Activated CD4-positive, alpha-beta memory T cell treated with anti-CD3 and anti-CD28 coated beads, Interleukin-2, amount 10 ng/mL, durations not matched to agents 7 days and 5 days (primary cell): Measurements from ENCODE around the gene IP6K1. TPM values are rescaled to one million over a fixed set of nuclear protein-coding genes. Genes with fewer than 3 reads are reported as not detected.
A peak's percentile ranks its signal among the peaks of the same experiment; 100 is the strongest.
"Not testable (repeated sequence)": the region's sequence is repeated elsewhere in the genome, so short reads cannot be mapped to it uniquely, and the experiment has no call there.

ENCODE experiments used
- CTCF ChIA-PET: fragments of 350-600 bp; sonication (Branson Sonifier 250); formaldehyde crosslinking; loops from one replicate; lab custom pipeline; 2021; ENCODE audit warnings: antibody characterized with exemption, inconsistent platforms; lab: Charles Lee
- POLR2A ChIA-PET: fragments of 350-600 bp; sonication (Branson Sonifier 250); formaldehyde crosslinking; loops from one replicate; lab custom pipeline; 2021; ENCODE audit warnings: antibody characterized with exemption; lab: Charles Lee
- DNase-seq: peaks from one replicate; pipeline ENCODE4 v3.0.0-alpha.2; 2020
- H3K27ac Mint-ChIP-seq: one replicate; pipeline ENCODE4 v1.8.0; 2021; ENCODE audit warnings: mild to moderate bottlenecking, mixed read lengths
- H3K27me3 Mint-ChIP-seq: one replicate; pipeline ENCODE4 v1.8.0; 2021; ENCODE audit warnings: mixed read lengths
- H3K36me3 Mint-ChIP-seq: one replicate; pipeline ENCODE4 v1.8.0; 2021; ENCODE audit warnings: low read depth, mixed read lengths
- H3K4me1 Mint-ChIP-seq: one replicate; pipeline ENCODE4 v1.8.0; 2021; ENCODE audit warnings: mixed read lengths
- H3K4me3 Mint-ChIP-seq: one replicate; pipeline ENCODE4 v1.8.0; 2021; ENCODE audit warnings: mild to moderate bottlenecking, mixed read lengths
- H3K9me3 Mint-ChIP-seq: one replicate; pipeline ENCODE4 v1.8.0; 2021; ENCODE audit warnings: mixed read lengths
- total RNA-seq, 2 experiments: library from RNA; stranded (reverse); gene quantifications; one replicate each; pipeline ENCODE4 v1.2.3, GENCODE V29; 2021

Gene IP6K1
- total RNA-seq, 2 experiments from 2014 or later: 38.8 to 39.2 TPM

DNA sequence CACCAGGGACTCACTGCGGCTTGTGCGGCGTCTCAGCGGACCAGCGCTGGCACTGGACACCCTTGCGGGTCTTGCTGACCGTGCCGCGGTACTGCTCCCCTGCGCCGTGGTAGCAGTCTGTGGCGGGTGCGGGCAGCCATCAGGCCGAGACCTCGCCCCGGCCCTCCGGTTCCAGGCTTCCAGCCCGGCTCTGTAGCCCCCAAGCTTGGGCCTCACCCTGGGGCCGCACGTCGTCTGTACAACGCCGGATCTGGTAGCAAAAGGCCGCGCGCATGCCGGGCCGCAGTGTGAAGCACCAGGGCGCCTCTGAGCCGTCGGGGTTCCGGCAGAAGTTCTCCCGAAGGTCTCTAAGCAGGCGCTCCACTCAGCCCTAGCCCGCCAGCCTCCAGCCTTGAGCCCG lies 100.5 kb downstream of the IP6K1 start:
- H3K4me3 Mint-ChIP-seq, POLR2A ChIA-PET, DNase-seq, H3K9me3 Mint-ChIP-seq, H3K27ac Mint-ChIP-seq, CTCF ChIA-PET: not testable (repeated sequence)
- Mint-ChIP-seq H3K36me3 (peaks cover 13% of the 10 kb centered on the region), H3K27me3 (peaks cover 12% of the 10 kb centered on the region), H3K4me1 (peaks cover 29% of the 10 kb centered on the region)

DNA sequence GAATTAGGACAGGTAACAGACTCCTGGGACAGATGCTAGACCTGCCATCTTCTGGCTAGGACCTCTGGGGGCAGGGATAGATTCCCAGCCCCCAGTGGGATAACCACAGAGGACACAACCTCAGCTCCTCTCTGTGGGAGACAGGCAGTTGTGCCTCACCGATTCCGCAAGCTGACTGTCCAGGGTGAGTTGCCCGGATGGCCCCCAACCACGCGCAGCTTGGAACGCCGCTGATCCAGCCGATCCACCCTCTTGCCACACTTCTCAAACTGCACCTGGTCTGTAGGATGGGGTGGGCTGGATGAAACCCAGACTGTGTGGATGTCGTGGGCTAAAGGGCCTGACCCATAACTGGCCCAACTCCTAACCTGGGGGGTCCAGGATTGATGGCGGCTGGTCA lies 101.2 kb downstream of the IP6K1 start:
- H3K27ac Mint-ChIP-seq, DNase-seq, H3K9me3 Mint-ChIP-seq, CTCF ChIA-PET, H3K4me3 Mint-ChIP-seq: not testable (repeated sequence)
- peaks cover 22% of the 10 kb centered on the region for H3K4me1 Mint-ChIP-seq
- H3K36me3 Mint-ChIP-seq: peaks cover 14% of the 10 kb centered on the region
- peaks cover 12% of the 10 kb centered on the region for H3K27me3 Mint-ChIP-seq
- POLR2A ChIA-PET: interaction anchor here (0.6 kb wide), 1 partner anchor 220 kb away, joined by 3 read pairs; no protein-coding TSS in a partner anchor

GRCh38 chr3:49684453-49684852 lies 101.9 kb downstream of the IP6K1 start:
- H3K36me3 Mint-ChIP-seq: peaks cover 17% of the 10 kb centered on the region
- H3K4me3 Mint-ChIP-seq, DNase-seq, H3K27ac Mint-ChIP-seq, CTCF ChIA-PET, POLR2A ChIA-PET, H3K9me3 Mint-ChIP-seq: not testable (repeated sequence)
- H3K27me3 Mint-ChIP-seq: peaks cover 12% of the 10 kb centered on the region
- H3K4me1 Mint-ChIP-seq: peaks cover 15% of the 10 kb centered on the region

DNA sequence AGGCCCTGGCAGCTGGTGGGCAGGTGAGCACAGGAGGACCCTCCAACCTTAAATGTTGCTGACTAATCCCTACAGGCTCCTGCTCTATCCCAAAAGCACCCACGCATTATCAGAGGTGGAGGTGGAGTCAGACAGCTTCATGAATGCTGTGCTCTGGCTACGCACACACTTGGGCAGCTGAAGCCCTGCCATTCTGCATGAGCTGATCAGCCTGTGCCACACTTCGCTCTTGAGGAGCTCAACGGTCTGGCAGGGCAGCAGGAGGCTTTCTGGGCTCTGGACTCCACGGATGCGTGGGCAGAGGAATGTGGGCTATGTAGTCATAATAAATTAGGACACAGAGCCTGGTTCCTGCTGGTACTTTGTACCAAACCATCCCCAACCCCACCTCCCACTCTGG lies 103.2 kb downstream of the IP6K1 start:
- no peak for DNase-seq
- Mint-ChIP-seq H3K27ac (no peak overlapping the region), H3K9me3 (no peaks in the 10 kb centered on the region), H3K36me3 (peaks cover 14% of the 10 kb centered on the region), H3K4me3 (no peak overlapping the region), H3K4me1 (peaks cover 8% of the 10 kb centered on the region), H3K27me3 (peaks cover 12% of the 10 kb centered on the region)
- CTCF ChIA-PET: no interaction called here
- POLR2A ChIA-PET: no interaction called here

- H3K4me1 Mint-ChIP-seq: peaks cover 9% of the 10 kb centered on the region
- H3K27ac Mint-ChIP-seq: no peak overlapping the region
- ChIA-PET POLR2A (no interaction called here), CTCF (no interaction called here)
- no peaks in the 10 kb centered on the region for H3K9me3 Mint-ChIP-seq
- H3K27me3 Mint-ChIP-seq: peaks cover 5% of the 10 kb centered on the region
- H3K36me3 Mint-ChIP-seq: peaks cover 25% of the 10 kb centered on the region
- no peak overlapping the region for H3K4me3 Mint-ChIP-seq
- DNase-seq: no peak
These were observed 104.8 kb downstream of the IP6K1 start for GRCh38 chr3:49681543-49681942.

- ChIA-PET POLR2A (no interaction called here), CTCF (no interaction called here)
- Mint-ChIP-seq H3K4me3 (no peak overlapping the region), H3K4me1 (peaks cover 9% of the 10 kb centered on the region), H3K27me3 (peaks cover 3% of the 10 kb centered on the region), H3K9me3 (no peaks in the 10 kb centered on the region), H3K27ac (no peak overlapping the region), H3K36me3 (peaks cover 27% of the 10 kb centered on the region)
- DNase-seq: no peak
These were observed 105.2 kb downstream of the IP6K1 start for GRCh38 chr3:49681232-49681522.

- ChIA-PET CTCF (no interaction called here), POLR2A (no interaction called here)
- Mint-ChIP-seq H3K4me1 (peaks cover 14% of the 10 kb centered on the region), H3K9me3 (no peaks in the 10 kb centered on the region), H3K27ac (no peak overlapping the region), H3K36me3 (peaks cover 31% of the 10 kb centered on the region), H3K27me3 (peaks cover 3% of the 10 kb centered on the region), H3K4me3 (no peak overlapping the region)
- no peak for DNase-seq
These were observed 105.7 kb downstream of the IP6K1 start for GRCh38 chr3:49680493-49681231.

DNA sequence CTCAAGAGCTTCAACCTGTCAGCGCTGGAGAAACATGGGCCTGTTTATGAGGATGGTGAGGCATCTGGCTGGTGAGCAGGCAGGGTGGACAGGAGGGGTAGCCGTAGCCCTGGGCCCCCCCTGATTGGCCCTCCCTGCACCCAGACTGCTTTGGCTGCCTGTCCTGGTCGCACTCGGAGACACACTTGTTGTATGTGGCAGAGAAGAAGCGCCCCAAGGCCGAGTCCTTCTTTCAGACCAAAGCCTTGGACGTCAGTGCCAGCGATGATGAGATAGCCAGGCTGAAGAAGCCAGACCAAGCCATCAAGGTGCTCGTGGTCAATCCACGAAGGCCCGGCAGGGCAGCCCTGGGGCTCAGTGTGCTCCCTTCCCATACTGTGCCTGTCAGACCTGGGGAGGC lies 110.4 kb downstream of the IP6K1 start:
- CTCF ChIA-PET: interaction anchor here (2.2 kb wide), 1 partner anchor 136 kb away, joined by 9 read pairs; no protein-coding TSS in a partner anchor
- Mint-ChIP-seq H3K36me3 (peaks cover 27% of the 10 kb centered on the region), H3K4me1 (peaks cover 37% of the 10 kb centered on the region), H3K4me3 (no peak overlapping the region), H3K27me3 (no peaks in the 10 kb centered on the region), H3K27ac (no peak overlapping the region), H3K9me3 (no peaks in the 10 kb centered on the region)
- no peak for DNase-seq
- POLR2A ChIA-PET: interaction anchor here (1.0 to 2.4 kb wide), 2 partner anchors 17 to 136 kb away, joined by 3 to 8 read pairs; no protein-coding TSS in a partner anchor

- DNase-seq: no peak
- POLR2A ChIA-PET: interaction anchor here (1.1 to 2.4 kb wide), 2 partner anchors 49 to 135 kb away, joined by 3 to 8 read pairs; partner anchors contain the start of gene GMPPB
- Mint-ChIP-seq H3K4me3 (peak overlapping the region; percentile 91), H3K9me3 (no peaks in the 10 kb centered on the region), H3K36me3 (peaks cover 22% of the 10 kb centered on the region), H3K27ac (peak overlapping the region; percentile 98), H3K27me3 (no peaks in the 10 kb centered on the region), H3K4me1 (peaks cover 37% of the 10 kb centered on the region)
- CTCF ChIA-PET: interaction anchor here (2.2 kb wide), 1 partner anchor 135 kb away, joined by 9 read pairs; no protein-coding TSS in a partner anchor
These were observed 111.8 kb downstream of the IP6K1 start for GRCh38 chr3:49674497-49674983.

Other genes starting within 250 kb of the IP6K1 start
- under 1 TPM; 0.03 to 0.05 TPM for gene BSN, start 232.1 kb downstream of the IP6K1 start, total RNA-seq
- gene APEH, start 112.2 kb downstream of the IP6K1 start, total RNA-seq: 100 to 1,000 TPM; 132 to 136 TPM
- 10 to 100 TPM in 1 of 2 experiments, 1 to 10 TPM in 1; 8.6 to 12.4 TPM for gene MST1, start 97.1 kb downstream of the IP6K1 start, total RNA-seq
- 10 to 100 TPM; 35.5 to 38.3 TPM for gene RNF123, start 97.0 kb downstream of the IP6K1 start, total RNA-seq
- gene AMIGO3, start 66.9 kb downstream of the IP6K1 start, total RNA-seq: under 1 TPM; 0.23 to 0.28 TPM
- 10 to 100 TPM; 48.2 to 49.0 TPM for gene GMPPB, start 62.6 kb downstream of the IP6K1 start, total RNA-seq
- gene CDHR4, start 13.3 kb upstream of the IP6K1 start, total RNA-seq: not detected
- under 1 TPM; 0.20 to 0.48 TPM for gene INKA1, start 16.7 kb upstream of the IP6K1 start, total RNA-seq
- gene UBA7, start 27.4 kb upstream of the IP6K1 start, total RNA-seq: 100 to 1,000 TPM; 179 to 182 TPM
- 10 to 100 TPM; 19.3 to 21.0 TPM for gene TRAIP, start 70.0 kb upstream of the IP6K1 start, total RNA-seq
- not detected for gene CAMKV, start 83.4 kb upstream of the IP6K1 start, total RNA-seq
- 1 to 10 TPM; 1.5 to 2.6 TPM for gene MST1R, start 117.3 kb upstream of the IP6K1 start, total RNA-seq
- gene MON1A, start 143.3 kb upstream of the IP6K1 start, total RNA-seq: 10 to 100 TPM in 1 of 2 experiments, 1 to 10 TPM in 1; 9.7 to 10.3 TPM
- gene RBM6, start 153.6 kb upstream of the IP6K1 start, total RNA-seq: 10 to 100 TPM; 88.0 to 90.3 TPM